ENCODE data around the gene SPEM1. TPM values are rescaled to one million over a fixed set of nuclear protein-coding genes. Genes with fewer than 3 reads are reported as not detected.

SPEM1 gene
- total RNA-seq, 4 donors from 2014 or later, result not detected

GRCh38 chr17:7441266-7441665 lies 21.1 kb downstream of the SPEM1 start:
- TF ChIP-seq CTCF (IDR thresholded peaks at IDR 0.05), result no peak
- TF ChIP-seq POLR2AphosphoS5 (IDR thresholded peaks at IDR 0.05), result no peak
- no peak for TF ChIP-seq POLR2A (IDR thresholded peaks at IDR 0.05)
- TF ChIP-seq EP300 (IDR thresholded peaks at IDR 0.05), result no peak
- WGBS, 2 donors (ENCODE audit: low coverage in 1 of 2), result 0 to 25% methylated on average over 1 of the region's 7 CpGs
- no peak overlapping the region for H3K27ac ChIP-seq
- ATAC-seq, result no peak
- H3K9me3 ChIP-seq, result no peaks in the 10 kb centered on the region
- peaks cover 5 to 66% (median 35%) of the 10 kb centered on the region in 3 donors for H3K4me1 ChIP-seq
- no peak overlapping the region for H3K4me3 ChIP-seq
- H3K36me3 ChIP-seq, result no peaks in the 10 kb centered on the region
- H3K27me3 ChIP-seq, result peaks cover 95% of the 10 kb centered on the region

- no peak overlapping the region for H3K4me3 ChIP-seq
- no peak for TF ChIP-seq CTCF (IDR thresholded peaks at IDR 0.05)
- TF ChIP-seq POLR2AphosphoS5 (IDR thresholded peaks at IDR 0.05), result no peak
- no peak for TF ChIP-seq EP300 (IDR thresholded peaks at IDR 0.05)
- no peak for TF ChIP-seq POLR2A (IDR thresholded peaks at IDR 0.05)
- no peak for ATAC-seq
- 74% methylated on average over 2 of the region's 2 CpGs; no CpG with 5 or more reads in 1 of the 2 donors for WGBS, 2 donors (ENCODE audit: low coverage in 1 of 2)
- H3K9me3 ChIP-seq, result no peaks in the 10 kb centered on the region
- peaks cover 97% of the 10 kb centered on the region for H3K27me3 ChIP-seq
- H3K27ac ChIP-seq, result no peak overlapping the region
- H3K4me1 ChIP-seq, result peaks cover 5 to 65% (median 26%) of the 10 kb centered on the region in 3 donors
- no peaks in the 10 kb centered on the region for H3K36me3 ChIP-seq
These were observed 22.0 kb downstream of the SPEM1 start for GRCh38 chr17:7442142-7442541.

GRCh38 chr17:7443499-7444485 lies 23.7 kb downstream of the SPEM1 start:
- no peak overlapping the region for H3K27ac ChIP-seq

GRCh38 chr17:7444682-7445618 lies 24.8 kb downstream of the SPEM1 start, which contains the start of gene CHRNB1:
Gene CHRNB1, plus strand, starts transcription at chr17:7445061. Its CDS starts 67 bp downstream, at chr17:7445128.
- peaks cover 91% of the 10 kb centered on the region for H3K27me3 ChIP-seq

More at GRCh38 chr17:7443499-7444485, 23.7 kb downstream of the SPEM1 start:
- ATAC-seq, result no peak
- Histone ChIP-seq H3K27me3 (peaks cover 97% of the 10 kb centered on the region), H3K4me1 (peaks cover 3 to 49% (median 22%) of the 10 kb centered on the region in 3 donors), H3K4me3 (no peak overlapping the region), H3K36me3 (no peaks in the 10 kb centered on the region), H3K9me3 (no peaks in the 10 kb centered on the region)
- WGBS, 2 donors (ENCODE audit: low coverage in 1 of 2), result 71 to 90% methylated on average over 5 to 7 of the region's 7 CpGs
- TF ChIP-seq POLR2A (IDR thresholded peaks at IDR 0.05) (no peak), CTCF (IDR thresholded peaks at IDR 0.05) (no peak), EP300 (IDR thresholded peaks at IDR 0.05) (no peak), POLR2AphosphoS5 (IDR thresholded peaks at IDR 0.05) (no peak)

More at GRCh38 chr17:7444682-7445618, 24.8 kb downstream of the SPEM1 start, which contains the start of gene CHRNB1:
- Histone ChIP-seq H3K4me3 (peak within 1 kb of the TSS; percentile 6 to 44), H3K4me1 (peaks cover 0 to 37% (median 16%) of the 10 kb centered on the region in 3 donors), H3K9me3 (no peaks in the 10 kb centered on the region), H3K36me3 (no peaks in the 10 kb centered on the region), H3K27ac (peak within 1 kb of the TSS in 1 of 4 donors; percentile 39)
- ATAC-seq, result peak; percentile 73
- 0% methylated on average over 1 to 4 of the region's 51 CpGs for WGBS, 2 donors (ENCODE audit: low coverage in 1 of 2)
- TF ChIP-seq EP300 (IDR thresholded peaks at IDR 0.05), result no peak
- TF ChIP-seq POLR2AphosphoS5 (IDR thresholded peaks at IDR 0.05), result no peak
- TF ChIP-seq CTCF (IDR thresholded peaks at IDR 0.05), result peak in 1 of 4 experiments; percentile 19
- TF ChIP-seq POLR2A (IDR thresholded peaks at IDR 0.05), result no peak

Measured in gastroesophageal sphincter (tissue), 4 donors.